ENCODE data around the gene MAFG.

MAFG gene

DNA sequence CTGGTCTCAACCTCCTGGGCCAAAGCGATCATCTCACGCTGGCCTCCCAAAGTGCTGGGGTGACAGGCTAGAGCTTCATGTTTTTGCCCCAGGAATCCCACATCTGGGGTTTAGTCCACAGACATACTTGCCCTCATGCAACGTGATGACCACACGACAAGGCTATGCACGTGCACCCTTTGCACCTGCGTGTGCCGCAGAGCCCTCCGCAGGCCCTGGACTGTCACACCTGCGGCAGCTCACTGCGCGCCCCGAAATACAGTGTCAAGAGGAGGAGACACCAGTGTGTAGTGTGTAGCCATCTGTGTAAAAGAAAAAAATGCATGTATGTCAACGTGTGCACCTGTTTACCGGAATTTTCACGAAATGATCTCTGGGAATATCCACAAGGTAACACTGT lies 23.0 kb upstream of the MAFG start:
- H4K8ac ChIP-seq (ENCODE audit: low read depth, low read length), result no peak overlapping the region
- no peak overlapping the region for H2AFZ ChIP-seq (ENCODE audit: insufficient read depth, low read length, poor library complexity)
- no peak overlapping the region for H4K91ac ChIP-seq (ENCODE audit: low read depth, low read length)
- no peak overlapping the region for H3K18ac ChIP-seq (ENCODE audit: low read length)
- H2BK5ac ChIP-seq (ENCODE audit: low read depth, low read length, poor library complexity), result no peak overlapping the region
- H3K9ac ChIP-seq (ENCODE audit: low read length), result no peak overlapping the region
- no peak overlapping the region for H3K27ac ChIP-seq (ENCODE audit: low read depth, low read length)
- H3K79me1 ChIP-seq (ENCODE audit: low read length), result no peaks in the 10 kb centered on the region
- H3K4ac ChIP-seq (ENCODE audit: low read depth, low read length), result no peak overlapping the region
- H3K9me3 ChIP-seq (ENCODE audit: insufficient read depth, low read depth, low read length), result peaks cover 3% of the 10 kb centered on the region
- no peaks in the 10 kb centered on the region for H3K79me2 ChIP-seq (ENCODE audit: control insufficient read depth, insufficient read depth, low read length, poor library complexity)
- no peak overlapping the region for H3K4me3 ChIP-seq (ENCODE audit: low read depth, low read length)
- H3K4me2 ChIP-seq (ENCODE audit: low read length), result no peak overlapping the region
- H4K12ac ChIP-seq (ENCODE audit: low read depth, low read length), result no peak overlapping the region
- no peaks in the 10 kb centered on the region for H3K27me3 ChIP-seq (ENCODE audit: insufficient read depth, low read length)
- peaks cover 0 to 2% of the 10 kb centered on the region in 2 experiments for H3K4me1 ChIP-seq (ENCODE audit: control insufficient read depth in 1 of 2, insufficient read depth in 2 of 2, low read length in 2 of 2)
- WGBS (ENCODE audit: extremely low coverage, insufficient coverage, insufficient read length), result no CpG with 5 or more reads among the region's 15 CpGs
- H2BK12ac ChIP-seq (ENCODE audit: low read length), result no peak overlapping the region
- H2BK120ac ChIP-seq (ENCODE audit: insufficient read depth, low read length, poor library complexity), result no peak overlapping the region
- DNase-seq, result peak; percentile 60 to 71
- no peak overlapping the region for H3K14ac ChIP-seq (ENCODE audit: low read length)
- H3K36me3 ChIP-seq (ENCODE audit: control insufficient read depth in 1 of 2, insufficient read depth in 2 of 2, low read length in 2 of 2), result no peaks in the 10 kb centered on the region
- no peak overlapping the region for H3K23ac ChIP-seq (ENCODE audit: low read length)
- no peak overlapping the region for H2AK5ac ChIP-seq (ENCODE audit: low read length)

DNA sequence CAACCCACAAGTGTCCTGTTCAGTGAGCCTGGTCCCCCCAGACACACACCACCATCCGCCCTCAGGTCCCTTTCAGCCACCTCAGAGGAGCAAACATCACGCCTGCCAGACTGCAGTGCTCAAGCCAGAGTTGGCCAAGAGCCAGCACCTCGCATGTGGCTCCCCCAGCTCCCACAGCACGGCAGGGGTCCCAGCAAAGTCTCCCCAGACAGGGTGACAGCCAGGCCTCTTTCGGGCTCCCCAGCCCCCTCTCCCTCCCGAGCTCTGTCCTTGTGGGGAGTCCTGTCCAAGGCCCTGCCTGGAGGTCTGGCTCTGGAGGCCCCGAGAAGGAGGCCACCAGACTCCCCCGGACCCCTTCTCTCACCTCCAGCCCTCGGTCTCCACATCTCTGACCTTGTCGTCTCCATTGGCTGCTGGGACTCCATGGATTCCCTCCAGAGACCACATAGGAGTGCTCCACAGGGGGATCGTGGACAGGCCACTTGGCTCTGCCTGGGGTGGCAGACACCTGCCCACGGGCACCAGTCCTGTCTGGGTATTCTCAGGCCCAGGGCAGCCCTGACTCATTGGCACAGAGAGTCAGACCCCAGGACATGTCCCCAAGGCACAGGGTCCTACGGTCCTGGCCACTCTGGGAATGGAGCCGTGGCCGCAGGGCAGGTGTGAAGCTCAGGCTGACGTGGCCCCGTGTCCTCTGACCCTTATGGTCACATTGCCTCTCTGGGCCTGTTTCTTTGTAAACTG lies 21.3 kb upstream of the MAFG start:
- no peak overlapping the region for H3K14ac ChIP-seq (ENCODE audit: low read length)
- H3K79me1 ChIP-seq (ENCODE audit: low read length), result no peaks in the 10 kb centered on the region
- no peaks in the 10 kb centered on the region for H3K4me1 ChIP-seq (ENCODE audit: control insufficient read depth in 1 of 2, insufficient read depth in 2 of 2, low read length in 2 of 2)
- no peak overlapping the region for H2BK120ac ChIP-seq (ENCODE audit: insufficient read depth, low read length, poor library complexity)
- no peak overlapping the region for H3K9ac ChIP-seq (ENCODE audit: low read length)
- H3K23ac ChIP-seq (ENCODE audit: low read length), result no peak overlapping the region
- no peak overlapping the region for H2BK5ac ChIP-seq (ENCODE audit: low read depth, low read length, poor library complexity)
- peak; percentile 58 to 59 for DNase-seq
- H3K4ac ChIP-seq (ENCODE audit: low read depth, low read length), result no peak overlapping the region
- H2BK12ac ChIP-seq (ENCODE audit: low read length), result no peak overlapping the region
- H4K91ac ChIP-seq (ENCODE audit: low read depth, low read length), result no peak overlapping the region
- no peaks in the 10 kb centered on the region for H3K79me2 ChIP-seq (ENCODE audit: control insufficient read depth, insufficient read depth, low read length, poor library complexity)
- peaks cover 3% of the 10 kb centered on the region for H3K9me3 ChIP-seq (ENCODE audit: insufficient read depth, low read depth, low read length)
- no peaks in the 10 kb centered on the region for H3K27me3 ChIP-seq (ENCODE audit: insufficient read depth, low read length)
- H3K18ac ChIP-seq (ENCODE audit: low read length), result no peak overlapping the region
- WGBS (ENCODE audit: extremely low coverage, insufficient coverage, insufficient read length), result no CpG with 5 or more reads among the region's 17 CpGs
- no peak overlapping the region for H3K4me2 ChIP-seq (ENCODE audit: low read length)
- no peak overlapping the region for H2AFZ ChIP-seq (ENCODE audit: insufficient read depth, low read length, poor library complexity)
- H2AK5ac ChIP-seq (ENCODE audit: low read length), result no peak overlapping the region
- H3K4me3 ChIP-seq (ENCODE audit: low read depth, low read length), result no peak overlapping the region
- no peak overlapping the region for H4K12ac ChIP-seq (ENCODE audit: low read depth, low read length)
- H3K27ac ChIP-seq (ENCODE audit: low read depth, low read length), result no peak overlapping the region
- H4K8ac ChIP-seq (ENCODE audit: low read depth, low read length), result no peak overlapping the region
- H3K36me3 ChIP-seq (ENCODE audit: control insufficient read depth in 1 of 2, insufficient read depth in 2 of 2, low read length in 2 of 2), result no peaks in the 10 kb centered on the region

DNA sequence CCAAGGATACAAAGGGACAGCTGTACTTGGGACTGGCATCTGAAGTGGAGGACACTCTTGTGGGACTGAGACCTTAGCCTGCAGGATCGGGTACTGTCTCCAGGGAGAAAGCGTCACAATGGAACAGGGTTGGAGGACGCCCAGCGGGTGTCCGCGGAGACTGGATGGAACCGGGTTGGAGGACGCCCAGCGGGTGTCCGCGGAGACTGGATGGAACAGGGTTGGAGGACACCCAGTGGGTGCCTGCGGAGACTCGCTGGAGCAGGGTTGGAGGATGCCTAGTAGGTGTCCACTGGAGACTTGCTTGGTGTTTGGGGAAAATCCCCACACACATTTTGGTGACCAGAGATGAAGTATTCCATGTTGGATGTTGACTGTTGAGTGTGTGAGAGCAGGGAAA lies 19.7 kb upstream of the MAFG start, which contains the start of gene MYADML2:
TSS of gene MYADML2 (minus strand) at position 45 of the 400 bp plus-strand sequence. CDS start 5,492 bp downstream, outside the sequence.
- no peak within 1 kb of the TSS for H3K14ac ChIP-seq (ENCODE audit: low read length)
- no peak within 1 kb of the TSS for H3K4me2 ChIP-seq (ENCODE audit: low read length)
- H2BK5ac ChIP-seq (ENCODE audit: low read depth, low read length, poor library complexity), result no peak within 1 kb of the TSS
- H2BK12ac ChIP-seq (ENCODE audit: low read length), result no peak within 1 kb of the TSS
- no CpG with 5 or more reads among the region's 13 CpGs for WGBS (ENCODE audit: extremely low coverage, insufficient coverage, insufficient read length)
- H3K4me3 ChIP-seq (ENCODE audit: low read depth, low read length), result peak within 1 kb of the TSS; percentile 9
- H2BK120ac ChIP-seq (ENCODE audit: insufficient read depth, low read length, poor library complexity), result no peak within 1 kb of the TSS
- H3K36me3 ChIP-seq (ENCODE audit: control insufficient read depth in 1 of 2, insufficient read depth in 2 of 2, low read length in 2 of 2), result no peaks in the 10 kb centered on the region
- H2AK5ac ChIP-seq (ENCODE audit: low read length), result no peak within 1 kb of the TSS
- no peak within 1 kb of the TSS for H3K9ac ChIP-seq (ENCODE audit: low read length)
- H4K8ac ChIP-seq (ENCODE audit: low read depth, low read length), result no peak within 1 kb of the TSS
- no peaks in the 10 kb centered on the region for H3K79me1 ChIP-seq (ENCODE audit: low read length)
- peaks cover 3% of the 10 kb centered on the region for H3K9me3 ChIP-seq (ENCODE audit: insufficient read depth, low read depth, low read length)
- H3K23ac ChIP-seq (ENCODE audit: low read length), result no peak within 1 kb of the TSS
- DNase-seq, result no peak
- H4K12ac ChIP-seq (ENCODE audit: low read depth, low read length), result no peak within 1 kb of the TSS
- H3K27ac ChIP-seq (ENCODE audit: low read depth, low read length), result no peak within 1 kb of the TSS
- H4K91ac ChIP-seq (ENCODE audit: low read depth, low read length), result no peak within 1 kb of the TSS
- H3K27me3 ChIP-seq (ENCODE audit: insufficient read depth, low read length), result no peaks in the 10 kb centered on the region
- no peaks in the 10 kb centered on the region for H3K4me1 ChIP-seq (ENCODE audit: control insufficient read depth in 1 of 2, insufficient read depth in 2 of 2, low read length in 2 of 2)
- H3K18ac ChIP-seq (ENCODE audit: low read length), result no peak within 1 kb of the TSS
- no peak within 1 kb of the TSS for H3K4ac ChIP-seq (ENCODE audit: low read depth, low read length)
- no peaks in the 10 kb centered on the region for H3K79me2 ChIP-seq (ENCODE audit: control insufficient read depth, insufficient read depth, low read length, poor library complexity)
- H2AFZ ChIP-seq (ENCODE audit: insufficient read depth, low read length, poor library complexity), result no peak within 1 kb of the TSS

DNA sequence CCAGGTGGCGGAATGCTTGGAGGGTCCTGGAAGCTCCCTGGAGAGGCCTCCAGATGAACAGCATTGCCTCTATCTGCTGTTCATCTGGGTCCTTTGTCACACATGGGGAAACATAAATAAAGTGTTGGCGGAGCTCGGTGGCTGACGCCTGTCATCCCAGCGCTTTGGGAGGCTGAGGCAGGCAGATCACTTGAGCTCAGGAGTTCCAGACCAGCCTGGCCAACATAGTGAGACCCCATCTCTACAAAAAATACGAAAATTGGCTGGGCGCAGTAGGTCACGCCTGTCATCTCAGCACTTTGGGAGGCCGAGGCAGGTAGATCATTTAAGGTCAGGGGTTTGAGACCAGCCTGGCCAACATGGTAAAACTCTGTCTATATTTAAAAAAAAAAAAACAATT lies 17.3 kb upstream of the MAFG start:
- no peak overlapping the region for H4K8ac ChIP-seq (ENCODE audit: low read depth, low read length)
- no peaks in the 10 kb centered on the region for H3K27me3 ChIP-seq (ENCODE audit: insufficient read depth, low read length)
- H3K79me1 ChIP-seq (ENCODE audit: low read length), result no peaks in the 10 kb centered on the region
- peaks cover 3% of the 10 kb centered on the region for H3K9me3 ChIP-seq (ENCODE audit: insufficient read depth, low read depth, low read length)
- WGBS (ENCODE audit: extremely low coverage, insufficient coverage, insufficient read length), result no CpG with 5 or more reads among the region's 9 CpGs
- no peaks in the 10 kb centered on the region for H3K36me3 ChIP-seq (ENCODE audit: control insufficient read depth in 1 of 2, insufficient read depth in 2 of 2, low read length in 2 of 2)
- H3K4me2 ChIP-seq (ENCODE audit: low read length), result no peak overlapping the region
- H3K4me3 ChIP-seq (ENCODE audit: low read depth, low read length), result no peak overlapping the region
- no peak overlapping the region for H3K14ac ChIP-seq (ENCODE audit: low read length)
- H2BK5ac ChIP-seq (ENCODE audit: low read depth, low read length, poor library complexity), result no peak overlapping the region
- no peaks in the 10 kb centered on the region for H3K4me1 ChIP-seq (ENCODE audit: control insufficient read depth in 1 of 2, insufficient read depth in 2 of 2, low read length in 2 of 2)
- no peak overlapping the region for H2AFZ ChIP-seq (ENCODE audit: insufficient read depth, low read length, poor library complexity)
- no peak overlapping the region for H3K9ac ChIP-seq (ENCODE audit: low read length)
- no peak overlapping the region for H3K18ac ChIP-seq (ENCODE audit: low read length)
- H3K79me2 ChIP-seq (ENCODE audit: control insufficient read depth, insufficient read depth, low read length, poor library complexity), result no peaks in the 10 kb centered on the region
- no peak for DNase-seq
- no peak overlapping the region for H3K4ac ChIP-seq (ENCODE audit: low read depth, low read length)
- no peak overlapping the region for H2AK5ac ChIP-seq (ENCODE audit: low read length)
- no peak overlapping the region for H3K23ac ChIP-seq (ENCODE audit: low read length)
- H2BK120ac ChIP-seq (ENCODE audit: insufficient read depth, low read length, poor library complexity), result no peak overlapping the region
- H4K12ac ChIP-seq (ENCODE audit: low read depth, low read length), result no peak overlapping the region
- no peak overlapping the region for H4K91ac ChIP-seq (ENCODE audit: low read depth, low read length)
- H2BK12ac ChIP-seq (ENCODE audit: low read length), result no peak overlapping the region
- no peak overlapping the region for H3K27ac ChIP-seq (ENCODE audit: low read depth, low read length)
